ENCODE measurements around the gene C1orf105. TPM values are rescaled to one million over a fixed set of nuclear protein-coding genes. Genes with fewer than 3 reads are reported as not detected.

The C1orf105 gene
- total and polyA plus RNA-seq, 4 donors = 0.16 TPM; not detected in 3

DNA sequence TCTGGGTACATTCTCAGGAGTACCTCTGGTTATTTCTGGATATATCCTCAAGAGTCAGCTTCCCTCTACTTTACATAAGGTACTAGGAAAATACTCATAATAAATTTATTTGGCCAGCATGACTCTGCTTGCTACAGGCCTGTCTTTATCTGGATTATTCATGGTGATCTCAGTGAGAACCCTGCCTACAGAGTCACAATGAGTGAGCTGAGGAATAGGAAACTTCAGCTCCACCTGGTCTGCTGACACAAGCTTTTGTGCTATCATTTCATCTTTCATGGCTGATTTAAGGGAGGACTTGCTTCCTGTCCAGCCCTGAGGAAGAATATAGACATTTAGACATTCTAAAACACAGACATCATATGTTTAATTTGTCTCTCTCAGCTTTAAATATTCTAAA lies 93.0 kb downstream of the C1orf105 start:
- Histone ChIP-seq H3K27ac (ENCODE audit: low read depth in 1 of 2, low read length in 2 of 2) (no peak overlapping the region), H3K9me3 (ENCODE audit: control insufficient read depth in 4 of 4, low read length in 3 of 4) (peaks cover 0 to 6% (median 2%) of the 10 kb centered on the region in 4 donors), H3K9ac (ENCODE audit: low read depth in 1 of 2, low read length in 2 of 2) (no peak overlapping the region), H3K4me3 (ENCODE audit: low read depth in 1 of 3, low read length in 3 of 3) (no peak overlapping the region), H3K36me3 (ENCODE audit: control insufficient read depth in 4 of 4, insufficient read depth in 3 of 4, low read depth in 1 of 4, low read length in 3 of 4) (no peaks in the 10 kb centered on the region), H3K4me1 (ENCODE audit: control insufficient read depth in 4 of 4, insufficient read depth in 4 of 4, low read length in 3 of 4) (no peaks in the 10 kb centered on the region), H3K27me3 (ENCODE audit: control insufficient read depth in 4 of 4, insufficient read depth in 4 of 4, low read length in 3 of 4) (no peaks in the 10 kb centered on the region)
- TF ChIP-seq GABPA (IDR thresholded peaks at IDR 0.05 in 1 of 2, conservative IDR thresholded peaks at IDR 0.05 in 1 of 2) = no peak
- TF ChIP-seq RAD21 (IDR thresholded peaks at IDR 0.05) = no peak
- TF ChIP-seq RXRA (IDR thresholded peaks at IDR 0.05) = no peak
- no peak for DNase-seq (ENCODE audit: low spot score)

DNA sequence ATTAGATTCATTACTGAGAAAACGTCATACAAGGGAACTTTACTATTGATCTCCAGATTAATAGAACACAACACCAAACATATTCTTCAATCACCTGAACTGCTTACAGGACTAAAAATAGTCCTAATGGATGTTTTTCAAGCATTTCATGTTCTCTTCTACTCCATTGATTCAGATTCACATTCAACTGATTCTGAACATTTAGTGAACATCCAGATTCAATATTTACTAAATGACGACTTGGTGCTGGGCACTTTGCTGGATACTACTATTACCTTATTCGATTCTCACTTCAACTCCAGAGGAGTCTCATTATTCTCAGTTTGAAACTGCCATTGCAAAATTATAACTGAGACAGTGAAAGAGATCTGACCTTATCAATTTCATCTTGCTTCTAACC lies 93.6 kb downstream of the C1orf105 start:
- Histone ChIP-seq H3K9ac (ENCODE audit: low read depth in 1 of 2, low read length in 2 of 2) (no peak overlapping the region), H3K36me3 (ENCODE audit: control insufficient read depth in 4 of 4, insufficient read depth in 3 of 4, low read depth in 1 of 4, low read length in 3 of 4) (no peaks in the 10 kb centered on the region), H3K4me3 (ENCODE audit: low read depth in 1 of 3, low read length in 3 of 3) (no peak overlapping the region), H3K9me3 (ENCODE audit: control insufficient read depth in 4 of 4, low read length in 3 of 4) (peaks cover 0 to 6% (median 2%) of the 10 kb centered on the region in 4 donors), H3K4me1 (ENCODE audit: control insufficient read depth in 4 of 4, insufficient read depth in 4 of 4, low read length in 3 of 4) (no peaks in the 10 kb centered on the region), H3K27ac (ENCODE audit: low read depth in 1 of 2, low read length in 2 of 2) (no peak overlapping the region), H3K27me3 (ENCODE audit: control insufficient read depth in 4 of 4, insufficient read depth in 4 of 4, low read length in 3 of 4) (no peaks in the 10 kb centered on the region)
- 78% methylated on average over 3 of the region's 3 CpGs for WGBS
- TF ChIP-seq JUND (IDR thresholded peaks at IDR 0.05) = no peak
- TF ChIP-seq YY1 (IDR thresholded peaks at IDR 0.05) = no peak
- no peak for TF ChIP-seq TAF1 (conservative IDR thresholded peaks at IDR 0.05)
- TF ChIP-seq, protein P1, sequence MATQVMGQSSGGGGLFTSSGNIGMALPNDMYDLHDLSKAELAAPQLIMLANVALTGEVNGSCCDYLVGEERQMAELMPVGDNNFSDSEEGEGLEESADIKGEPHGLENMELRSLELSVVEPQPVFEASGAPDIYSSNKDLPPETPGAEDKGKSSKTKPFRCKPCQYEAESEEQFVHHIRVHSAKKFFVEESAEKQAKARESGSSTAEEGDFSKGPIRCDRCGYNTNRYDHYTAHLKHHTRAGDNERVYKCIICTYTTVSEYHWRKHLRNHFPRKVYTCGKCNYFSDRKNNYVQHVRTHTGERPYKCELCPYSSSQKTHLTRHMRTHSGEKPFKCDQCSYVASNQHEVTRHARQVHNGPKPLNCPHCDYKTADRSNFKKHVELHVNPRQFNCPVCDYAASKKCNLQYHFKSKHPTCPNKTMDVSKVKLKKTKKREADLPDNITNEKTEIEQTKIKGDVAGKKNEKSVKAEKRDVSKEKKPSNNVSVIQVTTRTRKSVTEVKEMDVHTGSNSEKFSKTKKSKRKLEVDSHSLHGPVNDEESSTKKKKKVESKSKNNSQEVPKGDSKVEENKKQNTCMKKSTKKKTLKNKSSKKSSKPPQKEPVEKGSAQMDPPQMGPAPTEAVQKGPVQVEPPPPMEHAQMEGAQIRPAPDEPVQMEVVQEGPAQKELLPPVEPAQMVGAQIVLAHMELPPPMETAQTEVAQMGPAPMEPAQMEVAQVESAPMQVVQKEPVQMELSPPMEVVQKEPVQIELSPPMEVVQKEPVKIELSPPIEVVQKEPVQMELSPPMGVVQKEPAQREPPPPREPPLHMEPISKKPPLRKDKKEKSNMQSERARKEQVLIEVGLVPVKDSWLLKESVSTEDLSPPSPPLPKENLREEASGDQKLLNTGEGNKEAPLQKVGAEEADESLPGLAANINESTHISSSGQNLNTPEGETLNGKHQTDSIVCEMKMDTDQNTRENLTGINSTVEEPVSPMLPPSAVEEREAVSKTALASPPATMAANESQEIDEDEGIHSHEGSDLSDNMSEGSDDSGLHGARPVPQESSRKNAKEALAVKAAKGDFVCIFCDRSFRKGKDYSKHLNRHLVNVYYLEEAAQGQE (IDR thresholded peaks at IDR 0.05) = no peak
- TF ChIP-seq, protein P2, sequence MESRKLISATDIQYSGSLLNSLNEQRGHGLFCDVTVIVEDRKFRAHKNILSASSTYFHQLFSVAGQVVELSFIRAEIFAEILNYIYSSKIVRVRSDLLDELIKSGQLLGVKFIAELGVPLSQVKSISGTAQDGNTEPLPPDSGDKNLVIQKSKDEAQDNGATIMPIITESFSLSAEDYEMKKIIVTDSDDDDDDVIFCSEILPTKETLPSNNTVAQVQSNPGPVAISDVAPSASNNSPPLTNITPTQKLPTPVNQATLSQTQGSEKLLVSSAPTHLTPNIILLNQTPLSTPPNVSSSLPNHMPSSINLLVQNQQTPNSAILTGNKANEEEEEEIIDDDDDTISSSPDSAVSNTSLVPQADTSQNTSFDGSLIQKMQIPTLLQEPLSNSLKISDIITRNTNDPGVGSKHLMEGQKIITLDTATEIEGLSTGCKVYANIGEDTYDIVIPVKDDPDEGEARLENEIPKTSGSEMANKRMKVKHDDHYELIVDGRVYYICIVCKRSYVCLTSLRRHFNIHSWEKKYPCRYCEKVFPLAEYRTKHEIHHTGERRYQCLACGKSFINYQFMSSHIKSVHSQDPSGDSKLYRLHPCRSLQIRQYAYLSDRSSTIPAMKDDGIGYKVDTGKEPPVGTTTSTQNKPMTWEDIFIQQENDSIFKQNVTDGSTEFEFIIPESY (IDR thresholded peaks at IDR 0.05) = no peak
- TF ChIP-seq FOXA1 (IDR thresholded peaks at IDR 0.05) = no peak
- no peak for TF ChIP-seq EGR1 (IDR thresholded peaks at IDR 0.05; ENCODE audit: low read depth in 2 of 2)
- no peak for TF ChIP-seq HNF4G (IDR thresholded peaks at IDR 0.05)
- TF ChIP-seq, protein P3, sequence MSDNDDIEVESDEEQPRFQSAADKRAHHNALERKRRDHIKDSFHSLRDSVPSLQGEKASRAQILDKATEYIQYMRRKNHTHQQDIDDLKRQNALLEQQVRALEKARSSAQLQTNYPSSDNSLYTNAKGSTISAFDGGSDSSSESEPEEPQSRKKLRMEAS (IDR thresholded peaks at IDR 0.05) = no peak
- TF ChIP-seq, protein P4, sequence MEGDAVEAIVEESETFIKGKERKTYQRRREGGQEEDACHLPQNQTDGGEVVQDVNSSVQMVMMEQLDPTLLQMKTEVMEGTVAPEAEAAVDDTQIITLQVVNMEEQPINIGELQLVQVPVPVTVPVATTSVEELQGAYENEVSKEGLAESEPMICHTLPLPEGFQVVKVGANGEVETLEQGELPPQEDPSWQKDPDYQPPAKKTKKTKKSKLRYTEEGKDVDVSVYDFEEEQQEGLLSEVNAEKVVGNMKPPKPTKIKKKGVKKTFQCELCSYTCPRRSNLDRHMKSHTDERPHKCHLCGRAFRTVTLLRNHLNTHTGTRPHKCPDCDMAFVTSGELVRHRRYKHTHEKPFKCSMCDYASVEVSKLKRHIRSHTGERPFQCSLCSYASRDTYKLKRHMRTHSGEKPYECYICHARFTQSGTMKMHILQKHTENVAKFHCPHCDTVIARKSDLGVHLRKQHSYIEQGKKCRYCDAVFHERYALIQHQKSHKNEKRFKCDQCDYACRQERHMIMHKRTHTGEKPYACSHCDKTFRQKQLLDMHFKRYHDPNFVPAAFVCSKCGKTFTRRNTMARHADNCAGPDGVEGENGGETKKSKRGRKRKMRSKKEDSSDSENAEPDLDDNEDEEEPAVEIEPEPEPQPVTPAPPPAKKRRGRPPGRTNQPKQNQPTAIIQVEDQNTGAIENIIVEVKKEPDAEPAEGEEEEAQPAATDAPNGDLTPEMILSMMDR (IDR thresholded peaks at IDR 0.05; ENCODE audit: low read depth, low read length, missing input control) = no peak
- TF ChIP-seq GABPA (IDR thresholded peaks at IDR 0.05 in 1 of 2, conservative IDR thresholded peaks at IDR 0.05 in 1 of 2) = no peak
- no peak for TF ChIP-seq RXRA (IDR thresholded peaks at IDR 0.05)
- no peak for TF ChIP-seq SP1 (IDR thresholded peaks at IDR 0.05)
- TF ChIP-seq, protein P5, sequence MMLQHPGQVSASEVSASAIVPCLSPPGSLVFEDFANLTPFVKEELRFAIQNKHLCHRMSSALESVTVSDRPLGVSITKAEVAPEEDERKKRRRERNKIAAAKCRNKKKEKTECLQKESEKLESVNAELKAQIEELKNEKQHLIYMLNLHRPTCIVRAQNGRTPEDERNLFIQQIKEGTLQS (IDR thresholded peaks at IDR 0.05) = no peak
- no peak for DNase-seq (ENCODE audit: low spot score)
